Hematopoietic multipotent progenitor cell treated with erythropoietin and hydrocortisone succinate and interleukin-3 and kit ligand, for 15 days (in vitro differentiated cells): ENCODE data around the gene CHN1.

ENCODE experiments used
- DNase-seq: peaks from one replicate; pipeline ENCODE4 v3.0.0-alpha.2; 2015; ENCODE audit warnings: low spot score

CHN1 gene

GRCh38 chr2:174786066-174786725, 219.0 kb downstream of the CHN1 start:
- DNase-seq, result no peak

GRCh38 chr2:174785481-174785880, 219.7 kb downstream of the CHN1 start:
- no peak for DNase-seq

- DNase-seq, result no peak
Observed at GRCh38 chr2:174784909-174785308, 220.3 kb downstream of the CHN1 start.

GRCh38 chr2:174784316-174784715, 220.9 kb downstream of the CHN1 start:
- DNase-seq, result no peak

- no peak for DNase-seq
Observed at GRCh38 chr2:174781996-174782395, 223.2 kb downstream of the CHN1 start.

GRCh38 chr2:174781298-174781697, 223.9 kb downstream of the CHN1 start:
- no peak for DNase-seq

- no peak for DNase-seq
Observed at GRCh38 chr2:174780856-174781255, 224.3 kb downstream of the CHN1 start.

- DNase-seq, result no peak
Observed at GRCh38 chr2:174780191-174780840, 224.9 kb downstream of the CHN1 start.

- DNase-seq, result no peak
Observed at GRCh38 chr2:174779361-174779928, 225.7 kb downstream of the CHN1 start.

- no peak for DNase-seq
Observed at GRCh38 chr2:174778085-174778981, 226.8 kb downstream of the CHN1 start.

- no peak for DNase-seq
Observed at GRCh38 chr2:174777347-174778084, 227.7 kb downstream of the CHN1 start.

- no peak for DNase-seq
Observed at GRCh38 chr2:174776675-174777074, 228.5 kb downstream of the CHN1 start.

- no peak for DNase-seq
Observed at GRCh38 chr2:174776223-174776622, 229.0 kb downstream of the CHN1 start.

GRCh38 chr2:174775571-174775980, 229.6 kb downstream of the CHN1 start:
- no peak for DNase-seq

- DNase-seq, result no peak
Observed at GRCh38 chr2:174774886-174775285, 230.3 kb downstream of the CHN1 start.

- no peak for DNase-seq
Observed at GRCh38 chr2:174773215-174773614, 232.0 kb downstream of the CHN1 start.

- DNase-seq, result no peak
Observed at GRCh38 chr2:174772472-174772801, 232.7 kb downstream of the CHN1 start.

GRCh38 chr2:174771631-174772471, 233.3 kb downstream of the CHN1 start:
- no peak for DNase-seq

GRCh38 chr2:174771136-174771535, 234.0 kb downstream of the CHN1 start:
- DNase-seq, result no peak

- no peak for DNase-seq
Observed at GRCh38 chr2:174768557-174768956, 236.6 kb downstream of the CHN1 start.

- no peak for DNase-seq
Observed at GRCh38 chr2:174766271-174766670, 238.9 kb downstream of the CHN1 start.
